Osteoblast (primary cell): Measurements from ENCODE around the gene LIPC. TPM values are rescaled to one million over a fixed set of nuclear protein-coding genes. Genes with fewer than 3 reads are reported as not detected.

ENCODE experiments used
- DNase-seq: peaks from one replicate; pipeline ENCODE4 v3.0.0; 2011; ENCODE audit warnings: low spot score, mixed read lengths; ENCODE audit not compliant: insufficient read length; ENCODE audit errors: missing footprints
- H2AFZ ChIP-seq: 2 replicates; pipeline ENCODE4 v1.6.0; 2011; ENCODE audit warnings: mild to moderate bottlenecking, low read length
- H3K27ac ChIP-seq: 2 replicates; pipeline ENCODE4 v1.5.1; 2011; ENCODE audit warnings: mild to moderate bottlenecking, low read depth, low read length, moderate library complexity
- H3K27me3 ChIP-seq: 2 replicates; pipeline ENCODE4 v1.6.0; 2012; ENCODE audit warnings: mild to moderate bottlenecking, control low read depth, inconsistent platforms, low read length, moderate library complexity; ENCODE audit not compliant: insufficient read depth
- H3K36me3 ChIP-seq: 2 replicates; pipeline ENCODE4 v1.5.1; 2011; ENCODE audit warnings: mild to moderate bottlenecking, low read length, control low read depth, moderate library complexity; ENCODE audit not compliant: insufficient read depth
- H3K4me1 ChIP-seq: 2 replicates; pipeline ENCODE4 v1.5.1; 2011; ENCODE audit warnings: mild to moderate bottlenecking, low read length, control low read depth, moderate library complexity; ENCODE audit not compliant: insufficient read depth
- H3K4me2 ChIP-seq: 2 replicates; pipeline ENCODE4 v1.6.0; 2011; ENCODE audit warnings: mild to moderate bottlenecking, low read length; ENCODE audit not compliant: insufficient read depth
- H3K4me3 ChIP-seq: fragments of 200-600 bp; sonication (generic); 3 replicates; pipeline ENCODE4 v1.5.1; 2012; ENCODE audit warnings: mild to moderate bottlenecking, low read length, inconsistent platforms; ENCODE audit not compliant: insufficient read depth
- H3K79me2 ChIP-seq: 2 replicates; pipeline ENCODE4 v1.6.0; 2012; ENCODE audit warnings: mild to moderate bottlenecking, low read length, control low read depth, inconsistent platforms; ENCODE audit not compliant: insufficient read depth
- H3K9me3 ChIP-seq: 2 replicates; pipeline ENCODE4 v1.5.1; 2011; ENCODE audit warnings: low read depth, low read length, control low read depth
- H4K20me1 ChIP-seq: 2 replicates; pipeline ENCODE4 v1.6.0; 2012; ENCODE audit warnings: mild to moderate bottlenecking, low read length, control low read depth; ENCODE audit not compliant: insufficient read depth
- CTCF ChIP-seq: IDR thresholded peaks from 2 replicates; pipeline ENCODE4 v1.5.1; 2011; ENCODE audit warnings: mild to moderate bottlenecking, low read depth, low read length, moderate library complexity; ENCODE audit errors: extremely low read depth
- total RNA-seq: library from RNA; depleted of rRNA; stranded (reverse); fragments of >200 nt; gene quantifications from 2 replicates; pipeline ENCODE4 v1.2.3, GENCODE V29; 2012

The LIPC gene
- total RNA-seq, 1 donor: 1.1 TPM

GRCh38 chr15:58438956-58439355 lies 7.2 kb downstream of the LIPC start:
- no peaks in the 10 kb centered on the region for H3K27me3 ChIP-seq
- no peak for DNase-seq
- H3K4me1 ChIP-seq: peaks cover 29% of the 10 kb centered on the region
- H3K79me2 ChIP-seq: no peaks in the 10 kb centered on the region
- no peaks in the 10 kb centered on the region for H3K9me3 ChIP-seq
- H3K27ac ChIP-seq: no peak overlapping the region
- H2AFZ ChIP-seq: no peak overlapping the region
- H3K36me3 ChIP-seq: no peaks in the 10 kb centered on the region
- H3K4me2 ChIP-seq: no peak overlapping the region
- no peak overlapping the region for H3K4me3 ChIP-seq
- peak; percentile 45 for TF ChIP-seq CTCF
- H4K20me1 ChIP-seq: no peaks in the 10 kb centered on the region

- DNase-seq: no peak
- TF ChIP-seq CTCF: no peak
- no peak overlapping the region for H2AFZ ChIP-seq
These were observed 8.5 kb downstream of the LIPC start for GRCh38 chr15:58440158-58440910.

GRCh38 chr15:58440922-58441321 lies 9.1 kb downstream of the LIPC start:
- Histone ChIP-seq H4K20me1 (no peaks in the 10 kb centered on the region), H3K27ac (peak overlapping the region; percentile 56), H3K9me3 (no peaks in the 10 kb centered on the region), H3K4me1 (peaks cover 29% of the 10 kb centered on the region), H2AFZ (no peak overlapping the region), H3K27me3 (no peaks in the 10 kb centered on the region), H3K4me3 (no peak overlapping the region), H3K79me2 (no peaks in the 10 kb centered on the region), H3K4me2 (peak overlapping the region; percentile 35), H3K36me3 (no peaks in the 10 kb centered on the region)
- no peak for TF ChIP-seq CTCF
- no peak for DNase-seq

More at GRCh38 chr15:58440158-58440910, 8.5 kb downstream of the LIPC start:
- Histone ChIP-seq H3K36me3 (no peaks in the 10 kb centered on the region), H3K4me2 (peak overlapping the region; percentile 35), H3K4me3 (no peak overlapping the region), H3K4me1 (peaks cover 29% of the 10 kb centered on the region), H3K79me2 (no peaks in the 10 kb centered on the region), H3K27me3 (no peaks in the 10 kb centered on the region), H3K27ac (peak overlapping the region; percentile 56), H3K9me3 (no peaks in the 10 kb centered on the region), H4K20me1 (no peaks in the 10 kb centered on the region)

- H3K36me3 ChIP-seq: no peaks in the 10 kb centered on the region
- peak overlapping the region; percentile 30 for H3K4me2 ChIP-seq
- H4K20me1 ChIP-seq: no peaks in the 10 kb centered on the region
- H3K27ac ChIP-seq: peak overlapping the region; percentile 56
- H3K4me1 ChIP-seq: peaks cover 29% of the 10 kb centered on the region
- TF ChIP-seq CTCF: no peak
- H3K27me3 ChIP-seq: no peaks in the 10 kb centered on the region
- peak; percentile 89 for DNase-seq
- no peaks in the 10 kb centered on the region for H3K79me2 ChIP-seq
- H2AFZ ChIP-seq: no peak overlapping the region
- no peaks in the 10 kb centered on the region for H3K9me3 ChIP-seq
- H3K4me3 ChIP-seq: no peak overlapping the region
These were observed 9.7 kb downstream of the LIPC start for GRCh38 chr15:58441376-58442070.
